Activated CD8-positive, alpha-beta T cell treated with anti-CD3 and anti-CD28 coated beads for 36 hours (primary cell): ENCODE measurements around the gene ALG3. TPM values are rescaled to one million over a fixed set of nuclear protein-coding genes. Genes with fewer than 3 reads are reported as not detected.
A peak's percentile ranks its signal among the peaks of the same experiment; 100 is the strongest.

Experiments
- ATAC-seq: fragments of 200-7000 bp; cut with Tn5 transposase; one replicate; pipeline ENCODE4 v1.10.0; 2021; ENCODE audit warnings: mild to moderate bottlenecking, moderate library complexity
- CTCF ChIA-PET: fragments of 350-600 bp; sonication (Branson Sonifier 250); formaldehyde crosslinking; loops from one replicate; lab custom pipeline; 2021; ENCODE audit warnings: antibody characterized with exemption; lab: Charles Lee
- POLR2A ChIA-PET: fragments of 350-600 bp; sonication (Branson Sonifier 250); formaldehyde crosslinking; loops from one replicate; lab custom pipeline; 2021; ENCODE audit warnings: antibody characterized with exemption; lab: Charles Lee
- DNase-seq: peaks from one replicate; pipeline ENCODE4 v3.0.0-alpha.2; 2020
- H3K27ac Mint-ChIP-seq: one replicate; pipeline ENCODE4 v1.8.0; 2021; ENCODE audit warnings: mild to moderate bottlenecking, mixed read lengths
- H3K27me3 Mint-ChIP-seq: one replicate; pipeline ENCODE4 v1.8.0; 2021; ENCODE audit warnings: mixed read lengths
- H3K36me3 Mint-ChIP-seq: one replicate; pipeline ENCODE4 v1.8.0; 2021; ENCODE audit warnings: low read depth, mixed read lengths
- H3K4me1 Mint-ChIP-seq: one replicate; pipeline ENCODE4 v1.8.0; 2021; ENCODE audit warnings: low read depth, mixed read lengths
- H3K4me3 Mint-ChIP-seq: one replicate; pipeline ENCODE4 v1.8.0; 2021; ENCODE audit warnings: mild to moderate bottlenecking, moderate library complexity, mixed read lengths
- H3K9me3 Mint-ChIP-seq: one replicate; pipeline ENCODE4 v1.8.0; 2021; ENCODE audit warnings: mixed read lengths
- CTCF ChIP-seq: fragments of 200-600 bp; IDR thresholded peaks from one replicate; pipeline ENCODE4 v1.8.0; 2022; ENCODE audit warnings: antibody characterized with exemption, mild to moderate bottlenecking
- intact Hi-C: fragments of 100-400 bp; cut with micrococcal nuclease; formaldehyde crosslinking; loops from one replicate; pipeline ENCODE4 v1.10.0; 2022
- total RNA-seq, 2 experiments: library from RNA; stranded (reverse); gene quantifications; one replicate each; pipeline ENCODE4 v1.2.3, GENCODE V29; 2021

ALG3 gene
- total RNA-seq, 2 experiments from 2014 or later = 40.0 to 44.5 TPM

DNA sequence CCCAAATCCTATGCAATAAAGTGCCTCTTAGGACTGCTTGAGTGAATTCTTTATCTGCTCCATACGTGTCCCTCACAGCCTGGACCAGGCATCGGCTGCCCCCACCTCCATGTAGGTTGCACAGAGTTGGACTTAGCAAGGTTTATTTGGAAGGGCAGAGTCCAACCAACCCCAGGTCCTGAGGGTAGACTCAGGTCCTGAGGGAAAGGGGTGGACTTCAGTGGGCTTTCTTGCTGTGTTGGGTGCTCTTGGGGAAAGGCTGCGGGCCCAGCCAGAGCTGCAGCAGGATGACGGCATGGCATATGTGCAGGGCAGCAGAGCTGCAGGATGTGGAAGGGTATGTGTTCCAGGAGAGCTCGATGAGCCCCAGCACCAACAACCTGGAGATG lies 6.5 kb downstream of the ALG3 start:
- Mint-ChIP-seq H3K36me3 (peaks cover 20% of the 10 kb centered on the region), H3K27me3 (no peaks in the 10 kb centered on the region), H3K27ac (no peak overlapping the region), H3K9me3 (no peaks in the 10 kb centered on the region), H3K4me1 (peaks cover 4% of the 10 kb centered on the region), H3K4me3 (no peak overlapping the region)
- no peak for ATAC-seq
- ChIA-PET CTCF (interaction anchor here (1.7 to 1.8 kb wide), 2 partner anchors 10 to 14 kb away, joined by 3 to 10 read pairs; no protein-coding TSS in a partner anchor), POLR2A (no interaction called here)
- TF ChIP-seq CTCF = no peak
- no peak for DNase-seq
- intact Hi-C loops = no loop called here

DNA sequence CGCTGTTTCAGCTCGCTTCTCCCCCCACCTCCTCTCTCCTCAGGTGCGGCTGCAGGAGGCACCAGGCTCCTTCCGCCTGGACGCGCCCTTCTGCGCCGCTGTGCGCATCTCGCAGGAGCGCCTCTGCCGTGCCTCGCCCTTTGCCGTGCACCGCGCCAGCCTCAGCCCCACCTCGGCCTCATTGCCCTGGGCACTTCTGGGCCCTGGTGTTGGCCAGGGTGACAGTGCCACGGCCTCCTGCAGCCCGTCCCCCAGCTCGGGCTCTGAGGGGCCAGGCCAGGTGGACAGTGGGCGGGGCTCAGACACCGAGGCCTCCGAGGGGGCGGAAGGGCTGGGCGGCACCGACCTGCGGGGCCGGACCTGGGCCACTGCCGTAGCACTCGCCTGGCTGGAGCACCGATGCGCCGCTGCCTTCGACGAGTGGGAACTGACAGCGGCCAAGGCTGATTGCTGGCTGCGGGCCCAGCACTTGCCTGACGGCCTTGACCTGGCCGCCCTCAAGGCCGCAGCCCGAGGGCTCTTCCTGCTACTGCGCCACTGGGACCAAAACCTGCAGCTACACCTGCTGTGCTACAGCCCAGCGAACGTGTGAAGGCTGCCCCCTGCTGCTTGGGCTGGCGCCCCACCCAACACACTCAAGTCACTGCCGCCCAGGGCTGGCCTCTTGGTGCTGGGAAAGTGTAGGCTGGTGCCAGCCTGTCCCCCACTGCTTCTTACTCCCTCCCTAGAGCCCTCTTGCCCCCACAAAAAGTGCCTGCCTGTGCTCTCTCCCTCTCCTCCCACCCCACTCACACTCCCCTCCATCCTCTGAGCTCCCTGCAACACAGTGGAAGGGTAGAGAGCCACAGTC lies 7.1 kb downstream of the ALG3 start:
- intact Hi-C loops = no loop called here
- H3K27ac Mint-ChIP-seq = no peak overlapping the region
- H3K27me3 Mint-ChIP-seq = no peaks in the 10 kb centered on the region
- ChIA-PET POLR2A (no interaction called here), CTCF (interaction anchor here (1.6 to 1.8 kb wide), 4 partner anchors 8 to 17 kb away, joined by 3 to 10 read pairs (median 8); partner anchors contain the start of gene EEF1AKMT4)
- TF ChIP-seq CTCF = no peak
- peaks cover 4% of the 10 kb centered on the region for H3K4me1 Mint-ChIP-seq
- H3K9me3 Mint-ChIP-seq = no peaks in the 10 kb centered on the region
- H3K36me3 Mint-ChIP-seq = peaks cover 20% of the 10 kb centered on the region
- ATAC-seq (peak; percentile 49), DNase-seq (peak; percentile 38)
- no peak overlapping the region for H3K4me3 Mint-ChIP-seq

DNA sequence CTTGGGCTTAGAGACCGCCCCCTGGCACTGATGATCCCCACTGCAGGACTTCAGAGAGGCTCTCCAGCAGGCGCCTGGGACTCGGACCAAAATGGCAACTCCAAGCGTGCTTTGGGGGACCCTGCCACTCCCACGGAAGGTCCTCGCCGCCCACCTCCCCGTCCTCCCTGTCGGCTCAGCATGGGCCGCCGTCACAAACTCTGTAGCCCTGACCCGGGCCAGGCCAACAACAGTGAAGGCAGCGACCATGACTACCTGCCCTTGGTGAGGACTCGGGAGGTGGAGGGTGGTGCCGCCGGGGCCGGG lies 7.7 kb downstream of the ALG3 start:
- H3K36me3 Mint-ChIP-seq = peaks cover 19% of the 10 kb centered on the region
- H3K9me3 Mint-ChIP-seq = no peaks in the 10 kb centered on the region
- intact Hi-C loops = no loop called here
- H3K4me3 Mint-ChIP-seq = no peak overlapping the region
- DNase-seq (no peak), ATAC-seq (no peak)
- peaks cover 3% of the 10 kb centered on the region for H3K4me1 Mint-ChIP-seq
- CTCF ChIA-PET = interaction anchor here (1.2 to 2.4 kb wide), 4 partner anchors 9 to 346 kb away, joined by 3 to 15 read pairs (median 8); partner anchors contain the start of gene EEF1AKMT4
- H3K27me3 Mint-ChIP-seq = no peaks in the 10 kb centered on the region
- POLR2A ChIA-PET = interaction anchor here (1.1 to 1.8 kb wide), 3 partner anchors 12 to 96 kb away, joined by 3 to 9 read pairs (median 4); partner anchors contain the start of genes CAMK2N2 and VWA5B2
- no peak overlapping the region for H3K27ac Mint-ChIP-seq
- TF ChIP-seq CTCF = no peak

GRCh38 chr3:184240384-184241140 lies 8.2 kb downstream of the ALG3 start:
- Mint-ChIP-seq H3K4me1 (no peaks in the 10 kb centered on the region), H3K27me3 (no peaks in the 10 kb centered on the region), H3K4me3 (no peak overlapping the region), H3K36me3 (peaks cover 13% of the 10 kb centered on the region), H3K9me3 (no peaks in the 10 kb centered on the region), H3K27ac (no peak overlapping the region)
- DNase-seq (peak; percentile 35), ATAC-seq (peak; percentile 53)
- intact Hi-C loops = no loop called here
- ChIA-PET POLR2A (interaction anchor here (0.7 to 1.8 kb wide), 4 partner anchors 12 to 96 kb away, joined by 3 to 9 read pairs (median 4); partner anchors contain the start of genes CAMK2N2 and VWA5B2), CTCF (interaction anchor here (1.1 to 2.4 kb wide), 5 partner anchors 9 to 345 kb away, joined by 3 to 15 read pairs (median 6); partner anchors contain the start of gene EEF1AKMT4)
- no peak for TF ChIP-seq CTCF
